GM12878 (cell line): Measurements from ENCODE around the gene TIMP3. TPM values are rescaled to one million over a fixed set of nuclear protein-coding genes. Genes with fewer than 3 reads are reported as not detected.

Experiments used
- ATAC-seq: fragments of 200-7000 bp; cut with Tn5 transposase; 3 replicates; pipeline ENCODE4 v1.9.1; 2020; ENCODE audit warnings: mild to moderate bottlenecking, moderate library complexity
- BruUV-seq: library from RNA; stranded (reverse); fragments of 400-500 nt; replicated peaks from 2 replicates; lab custom pipeline; 2021; lab: Mats Ljungman, UMichigan
- CTCF ChIA-PET: fragments of 300-600 bp; sonication (Branson Sonifier 250); formaldehyde crosslinking; extraction: SDS; loops from one replicate; lab custom pipeline; 2021; ENCODE audit warnings: inconsistent platforms; lab: Yijun Ruan, JAX
- POLR2A ChIA-PET: fragments of 350-600 bp; formaldehyde crosslinking; extraction: SDS; loops from one replicate; lab custom pipeline; 2021; ENCODE audit warnings: inconsistent platforms; lab: Charles Lee
- RAD21 ChIA-PET: fragments of 300-600 bp; sonication (Branson Sonifier 250); formaldehyde crosslinking; loops from one replicate; lab custom pipeline; 2023; ENCODE audit warnings: antibody characterized with exemption; ENCODE audit not compliant: unreplicated experiment; lab: Charles Lee
- SMC1A ChIA-PET: fragments of 300-600 bp; sonication (Branson Sonifier 250); formaldehyde crosslinking; loops from one replicate; lab custom pipeline; 2023; ENCODE audit not compliant: unreplicated experiment, uncharacterized antibody; lab: Charles Lee
- DNase-seq: peaks from one replicate; pipeline ENCODE4 v3.0.0-alpha.2; 2011; ENCODE audit warnings: low read depth, low spot score
- FAIRE-seq: peaks from 3 replicates; lab custom pipeline; 2011; peaks lifted over from hg19 to GRCh38; lab: Jason Lieb, UNC
- H2AFZ ChIP-seq: 2 replicates; pipeline ENCODE4 v1.6.0; 2011; ENCODE audit warnings: low read depth, low read length, control low read depth; ENCODE audit not compliant: control insufficient read depth
- H3K27ac ChIP-seq: 2 replicates; pipeline ENCODE4 v1.5.1; 2011; ENCODE audit warnings: control low read depth; ENCODE audit not compliant: control insufficient read depth, insufficient read depth
- H3K27me3 ChIP-seq, 2 experiments: replicated peaks in 1 of 2; 2 replicates each; pipeline versions ENCODE4 v1.6.0 to v1.6.1; 2011; ENCODE audit warnings: low read length in 1 of 2; ENCODE audit not compliant: control insufficient read depth in 2 of 2, insufficient read depth in 2 of 2
- H3K36me3 ChIP-seq, 2 experiments: 2 replicates each; pipeline ENCODE4 v1.5.1; 2011; ENCODE audit warnings: low read length in 1 of 2; ENCODE audit not compliant: control insufficient read depth in 2 of 2, insufficient read depth in 2 of 2
- H3K4me1 ChIP-seq: 2 replicates; pipeline ENCODE4 v1.6.1; 2011; ENCODE audit warnings: mild to moderate bottlenecking, low read length, moderate library complexity, mixed read lengths; ENCODE audit not compliant: control insufficient read depth, insufficient read depth
- H3K4me2 ChIP-seq: 2 replicates; pipeline ENCODE4 v1.6.0; 2011; ENCODE audit warnings: control low read depth; ENCODE audit not compliant: control insufficient read depth, insufficient read depth
- H3K4me3 ChIP-seq: fragments of 200-600 bp; sonication (generic); 2 replicates; pipeline ENCODE4 v1.5.1; 2016
- H3K79me2 ChIP-seq: 2 replicates; pipeline ENCODE4 v1.6.0; 2011; ENCODE audit warnings: low read length; ENCODE audit not compliant: control insufficient read depth, insufficient read depth
- H3K9ac ChIP-seq: 2 replicates; pipeline ENCODE4 v1.8.0; 2011; ENCODE audit warnings: low read length, control low read depth, mixed read lengths; ENCODE audit not compliant: control insufficient read depth, insufficient read depth
- H3K9me3 ChIP-seq: replicated peaks from 3 replicates; pipeline ENCODE4 v1.5.1; 2011; ENCODE audit warnings: mild to moderate bottlenecking, low read length; ENCODE audit not compliant: control insufficient read depth, insufficient read depth
- H4K20me1 ChIP-seq: 2 replicates; pipeline ENCODE4 v1.6.0; 2011; ENCODE audit not compliant: control insufficient read depth, insufficient read depth
- BACH1 ChIP-seq: fragments of 450-650 bp; IDR thresholded peaks from 2 replicates; pipeline ENCODE4 v1.6.1; 2017; ENCODE audit warnings: mild to moderate bottlenecking, borderline replicate concordance
- CEBPB ChIP-seq, 2 experiments: fragments of 150-350 bp in 1 of 2; IDR thresholded peaks; 2 replicates each; pipeline ENCODE4 v1.6.1; 2012 to 2014; ENCODE audit warnings: low read depth in 2 of 2, low read length in 2 of 2, borderline replicate concordance in 1 of 2, inconsistent platforms in 1 of 2
- CHD1 ChIP-seq: IDR thresholded peaks from 2 replicates; pipeline ENCODE4 v1.6.1; 2012; ENCODE audit warnings: low read depth, low read length, improper control_type of control experiment
- CREM ChIP-seq: IDR thresholded peaks from 2 replicates; pipeline ENCODE4 v1.6.1; 2014; ENCODE audit warnings: antibody characterized with exemption, low read depth
- IKZF1 ChIP-seq: fragments of 450-650 bp; conservative IDR thresholded peaks from 2 replicates; pipeline ENCODE4 v1.6.1; 2017; ENCODE audit warnings: antibody characterized with exemption, mild to moderate bottlenecking
- NBN ChIP-seq: fragments of 450-650 bp; IDR thresholded peaks from 2 replicates; pipeline ENCODE4 v1.6.1; 2016
- NFIC ChIP-seq: IDR thresholded peaks from 2 replicates; pipeline ENCODE4 v1.6.1; 2012; ENCODE audit warnings: low read depth, mild to moderate bottlenecking, inconsistent platforms, low read length, moderate library complexity
- NFYA ChIP-seq: IDR thresholded peaks from 2 replicates; pipeline ENCODE4 v1.6.1; 2011; ENCODE audit warnings: low read depth, mild to moderate bottlenecking, low read length, improper control_type of control experiment, borderline replicate concordance
- POLR2AphosphoS5 ChIP-seq: IDR thresholded peaks from 2 replicates; pipeline ENCODE4 v1.6.1; 2011; ENCODE audit warnings: mild to moderate bottlenecking, low read length, inconsistent platforms
- RAD21 ChIP-seq: IDR thresholded peaks from 2 replicates; pipeline ENCODE4 v1.6.1; 2011; ENCODE audit warnings: mild to moderate bottlenecking, low read depth, low read length, moderate library complexity; ENCODE audit not compliant: insufficient read depth
- RFX5 ChIP-seq: IDR thresholded peaks from 2 replicates; pipeline ENCODE4 v1.6.1; 2011; ENCODE audit warnings: low read depth, low read length, improper control_type of control experiment
- SPI1 ChIP-seq: IDR thresholded peaks from 2 replicates; pipeline ENCODE4 v1.6.1; 2011; ENCODE audit warnings: low read depth, mild to moderate bottlenecking, low read length, moderate library complexity, borderline replicate concordance; ENCODE audit not compliant: insufficient read depth
- YY1 ChIP-seq: IDR thresholded peaks from 2 replicates; pipeline ENCODE4 v1.6.1; 2011; ENCODE audit warnings: low read depth, mild to moderate bottlenecking, low read length
- ZZZ3 ChIP-seq: IDR thresholded peaks from 2 replicates; pipeline ENCODE4 v1.6.1; 2011; ENCODE audit warnings: low read depth; ENCODE audit not compliant: control insufficient read depth, insufficient read length
- WGBS: methylation state at CpG from one replicate; pipeline ENCODE4 v1.1.6; 2016; ENCODE audit warnings: low lambda C conversion rate; ENCODE audit not compliant: insufficient replicate concordance, insufficient coverage; ENCODE audit errors: missing lambda C conversion rate; 5-methylcytosine and 5-hydroxymethylcytosine counted together
- in situ Hi-C: fragments of 300-500 bp; cut with MboI; formaldehyde crosslinking; loops from 9 replicates; pipeline ENCODE4 v1.14.3; 2018; ENCODE audit warnings: mixed read lengths
- intact Hi-C: fragments of 100-400 bp; cut with micrococcal nuclease; formaldehyde crosslinking; loops from one replicate; pipeline ENCODE4 v1.14.2; 2022; ENCODE audit not compliant: unreplicated experiment
- polyA plus RNA-seq, 11 experiments: library from polyadenylated mRNA; depleted of rRNA in 4 of 11; unstranded in 6 of 11; stranded (reverse) in 5 of 11; fragments of >200 nt; fragmentation: Nextera tagmentation in 4 of 11; fragmentation: Illumina TruSeq in 1 of 11; extraction: Ambion mirVana in 4 of 11; extraction: Trizol in 1 of 11; gene quantifications; 1 replicate in 1 of 11; 2 replicates in 10 of 11; pipeline versions ENCODE4 v1.2.1 to v1.2.3, GENCODE V29; 2011 to 2016; ENCODE audit warnings: inconsistent platforms in 2 of 11, missing spikeins in 2 of 11, low read depth in 1 of 11
- total RNA-seq, 4 experiments: library from RNA; depleted of rRNA in 3 of 4; stranded (reverse); fragments of >200 nt in 3 of 4; fragmentation: Illumina TruSeq in 1 of 4; extraction: Trizol in 1 of 4; gene quantifications; 2 replicates each; pipeline versions ENCODE4 v1.2.1 to v1.2.3, GENCODE V29; 2013 to 2021
- TF ChIP-seq, protein P1 (sequence below): fragments of 450-650 bp; IDR thresholded peaks from 2 replicates; pipeline ENCODE4 v1.6.1; 2017; ENCODE audit warnings: mild to moderate bottlenecking

The TIMP3 gene
- total and polyA plus RNA-seq, 10 of the 15 experiments (the other 5 are each of a cell fraction or from before 2014, with no cell fraction given) = 0.01 to 0.74 (median 0.27) TPM; not detected in 5

DNA sequence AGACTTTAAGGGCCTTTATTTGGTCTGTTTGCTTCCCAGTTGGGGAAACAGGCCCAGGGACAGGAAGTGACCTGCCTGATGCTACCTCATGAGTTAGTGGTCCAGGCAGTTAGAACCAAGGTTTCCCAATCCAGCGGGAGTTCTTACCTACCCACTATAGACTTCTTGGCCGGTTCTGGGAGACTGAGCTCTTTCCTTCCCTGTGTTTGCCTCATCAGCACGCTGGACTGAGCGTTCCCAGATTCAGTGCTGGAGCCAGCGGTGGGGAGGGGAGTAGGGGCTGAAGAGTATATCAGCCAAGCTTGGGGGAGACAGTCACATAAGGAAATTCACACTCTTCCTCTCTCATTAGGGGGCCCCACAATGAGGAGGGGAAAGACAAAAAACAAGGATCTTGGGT, 27.1 kb downstream of the TIMP3 start:
- Histone ChIP-seq H3K4me3 (no peak overlapping the region), H3K4me2 (no peak overlapping the region), H2AFZ (no peak overlapping the region), H3K36me3 (no peaks in the 10 kb centered on the region), H3K79me2 (no peaks in the 10 kb centered on the region), H4K20me1 (no peaks in the 10 kb centered on the region), H3K27me3 (no peaks in the 10 kb centered on the region), H3K9me3 (no peaks in the 10 kb centered on the region), H3K9ac (no peak overlapping the region), H3K4me1 (no peaks in the 10 kb centered on the region), H3K27ac (no peak overlapping the region)
- WGBS = 40% methylated on average over 5 of the region's 5 CpGs
- ChIA-PET RAD21 (no interaction called here), POLR2A (no interaction called here), SMC1A (no interaction called here), CTCF (interaction anchor here (0.9 to 2.7 kb wide), 2 partner anchors 11 to 300 kb away, joined by 4 to 11 read pairs; no protein-coding TSS in a partner anchor)
- DNase-seq (no peak), FAIRE-seq (no peak), ATAC-seq (no peak)
- no TSS peak for BruUV-seq
- intact Hi-C loops = no loop called here
- TF ChIP-seq CEBPB (IDR thresholded peaks at IDR 0.05; ENCODE audit: borderline replicate concordance in 1 of 2, low read depth in 2 of 2, low read length in 2 of 2) (no peak), NFIC (no peak), POLR2AphosphoS5 (no peak), CREM (no peak), YY1 (no peak), RAD21 (no peak), SPI1 (no peak), NBN (no peak), CHD1 (no peak), BACH1 (no peak), ZZZ3 (no peak), IKZF1 (no peak), RFX5 (no peak), NFYA (no peak)
- TF ChIP-seq, protein P1, sequence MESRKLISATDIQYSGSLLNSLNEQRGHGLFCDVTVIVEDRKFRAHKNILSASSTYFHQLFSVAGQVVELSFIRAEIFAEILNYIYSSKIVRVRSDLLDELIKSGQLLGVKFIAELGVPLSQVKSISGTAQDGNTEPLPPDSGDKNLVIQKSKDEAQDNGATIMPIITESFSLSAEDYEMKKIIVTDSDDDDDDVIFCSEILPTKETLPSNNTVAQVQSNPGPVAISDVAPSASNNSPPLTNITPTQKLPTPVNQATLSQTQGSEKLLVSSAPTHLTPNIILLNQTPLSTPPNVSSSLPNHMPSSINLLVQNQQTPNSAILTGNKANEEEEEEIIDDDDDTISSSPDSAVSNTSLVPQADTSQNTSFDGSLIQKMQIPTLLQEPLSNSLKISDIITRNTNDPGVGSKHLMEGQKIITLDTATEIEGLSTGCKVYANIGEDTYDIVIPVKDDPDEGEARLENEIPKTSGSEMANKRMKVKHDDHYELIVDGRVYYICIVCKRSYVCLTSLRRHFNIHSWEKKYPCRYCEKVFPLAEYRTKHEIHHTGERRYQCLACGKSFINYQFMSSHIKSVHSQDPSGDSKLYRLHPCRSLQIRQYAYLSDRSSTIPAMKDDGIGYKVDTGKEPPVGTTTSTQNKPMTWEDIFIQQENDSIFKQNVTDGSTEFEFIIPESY = no peak
- in situ Hi-C loops = no loop called here
